Osteocyte (in vitro differentiated cells): ENCODE measurements around the gene NISCH. TPM values are rescaled to one million over a fixed set of nuclear protein-coding genes. Genes with fewer than 3 reads are reported as not detected.

ENCODE experiments used
- DNase-seq: peaks from one replicate; pipeline ENCODE4 v3.0.0; 2021; ENCODE audit warnings: mixed read lengths; ENCODE audit not compliant: unreplicated experiment; ENCODE audit errors: extremely low spot score
- H3K27ac Mint-ChIP-seq: one replicate; pipeline ENCODE4 v1.8.0; 2021; ENCODE audit warnings: mild to moderate bottlenecking, mixed read lengths; ENCODE audit not compliant: unreplicated experiment
- H3K27me3 Mint-ChIP-seq: one replicate; pipeline ENCODE4 v1.8.0; 2021; ENCODE audit warnings: mixed read lengths; ENCODE audit not compliant: unreplicated experiment
- H3K36me3 Mint-ChIP-seq: one replicate; pipeline ENCODE4 v1.8.0; 2021; ENCODE audit warnings: mixed read lengths; ENCODE audit not compliant: unreplicated experiment
- H3K4me1 Mint-ChIP-seq: one replicate; pipeline ENCODE4 v1.8.0; 2021; ENCODE audit warnings: mixed read lengths; ENCODE audit not compliant: unreplicated experiment
- H3K4me3 Mint-ChIP-seq: one replicate; pipeline ENCODE4 v1.8.0; 2021; ENCODE audit warnings: mild to moderate bottlenecking, moderate library complexity, mixed read lengths; ENCODE audit not compliant: unreplicated experiment
- H3K9me3 Mint-ChIP-seq: one replicate; pipeline ENCODE4 v1.8.0; 2021; ENCODE audit warnings: mixed read lengths; ENCODE audit not compliant: unreplicated experiment
- CTCF ChIP-seq: fragments of 200-600 bp; sonication (generic); IDR thresholded peaks from 2 replicates; pipeline ENCODE4 v1.5.0; 2021; ENCODE audit warnings: antibody characterized with exemption, mild to moderate bottlenecking, moderate library complexity
- total RNA-seq: library from RNA; stranded (reverse); gene quantifications from 2 replicates; pipeline ENCODE4 v1.2.1, GENCODE V29; 2021

The NISCH gene
- total RNA-seq, 1 donor from 2014 or later = 138 TPM

- Mint-ChIP-seq H3K27me3 (no peaks in the 10 kb centered on the region), H3K4me3 (no peak overlapping the region), H3K9me3 (no peaks in the 10 kb centered on the region), H3K27ac (no peak overlapping the region), H3K4me1 (peaks cover 7% of the 10 kb centered on the region), H3K36me3 (peaks cover 12% of the 10 kb centered on the region)
- no peak for TF ChIP-seq CTCF
- DNase-seq = no peak
Observed at GRCh38 chr3:52495777-52496602, 40.6 kb downstream of the NISCH start.

- no peak for DNase-seq
- H3K36me3 Mint-ChIP-seq = no peaks in the 10 kb centered on the region
- H3K4me1 Mint-ChIP-seq = peaks cover 1% of the 10 kb centered on the region
- H3K4me3 Mint-ChIP-seq = no peak overlapping the region
- no peak for TF ChIP-seq CTCF
- no peak overlapping the region for H3K27ac Mint-ChIP-seq
- no peaks in the 10 kb centered on the region for H3K9me3 Mint-ChIP-seq
- H3K27me3 Mint-ChIP-seq = no peaks in the 10 kb centered on the region
Observed at GRCh38 chr3:52498137-52499054, 43.0 kb downstream of the NISCH start.

GRCh38 chr3:52501046-52501445 is 45.6 kb downstream of the NISCH start:
- Mint-ChIP-seq H3K27ac (no peak overlapping the region), H3K27me3 (no peaks in the 10 kb centered on the region), H3K4me1 (peaks cover 1% of the 10 kb centered on the region), H3K4me3 (no peak overlapping the region), H3K36me3 (no peaks in the 10 kb centered on the region), H3K9me3 (no peaks in the 10 kb centered on the region)
- TF ChIP-seq CTCF = no peak
- DNase-seq = no peak

GRCh38 chr3:52502001-52502400 is 46.6 kb downstream of the NISCH start:
- no peak for DNase-seq
- no peak for TF ChIP-seq CTCF
- H3K36me3 Mint-ChIP-seq = no peaks in the 10 kb centered on the region
- no peaks in the 10 kb centered on the region for H3K9me3 Mint-ChIP-seq
- no peak overlapping the region for H3K4me3 Mint-ChIP-seq
- H3K27ac Mint-ChIP-seq = no peak overlapping the region
- H3K27me3 Mint-ChIP-seq = no peaks in the 10 kb centered on the region
- H3K4me1 Mint-ChIP-seq = peaks cover 2% of the 10 kb centered on the region
